Measurements from ENCODE around the gene SCO2.

DNA sequence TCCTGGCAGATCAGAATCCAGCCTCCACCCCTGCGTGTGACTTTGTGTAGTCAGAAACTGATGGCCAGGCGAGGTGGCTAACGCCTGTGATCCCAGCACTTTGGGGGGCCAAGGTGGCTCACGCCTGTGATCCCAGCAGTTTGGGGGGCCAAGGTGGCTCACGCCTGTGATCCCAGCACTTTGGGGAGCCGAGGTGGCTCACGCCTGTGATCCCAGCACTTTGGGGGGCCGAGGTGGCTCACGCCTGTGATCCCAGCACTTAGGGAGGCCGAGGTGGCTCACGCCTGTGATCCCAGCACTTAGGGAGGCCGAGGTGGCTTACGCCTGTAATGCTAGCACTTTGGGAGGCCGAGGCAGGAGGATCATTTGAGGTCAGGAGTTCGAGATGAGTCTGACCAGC, 12.2 kb downstream of the SCO2 start:
- TF ChIP-seq YY1 (IDR thresholded peaks at IDR 0.05; ENCODE audit: low read depth) (no peak), REST (IDR thresholded peaks at IDR 0.05; ENCODE audit: low read depth) (no peak), EP300 (IDR thresholded peaks at IDR 0.05; ENCODE audit: borderline replicate concordance) (no peak), MAX (IDR thresholded peaks at IDR 0.05) (no peak), TCF12 (IDR thresholded peaks at IDR 0.05; ENCODE audit: low read depth) (no peak), EGR1 (IDR thresholded peaks at IDR 0.05) (no peak), CEBPB (IDR thresholded peaks at IDR 0.05) (no peak)

All from Ishikawa (cell line).